Measurements from ENCODE around the gene RABGEF1.

DNA sequence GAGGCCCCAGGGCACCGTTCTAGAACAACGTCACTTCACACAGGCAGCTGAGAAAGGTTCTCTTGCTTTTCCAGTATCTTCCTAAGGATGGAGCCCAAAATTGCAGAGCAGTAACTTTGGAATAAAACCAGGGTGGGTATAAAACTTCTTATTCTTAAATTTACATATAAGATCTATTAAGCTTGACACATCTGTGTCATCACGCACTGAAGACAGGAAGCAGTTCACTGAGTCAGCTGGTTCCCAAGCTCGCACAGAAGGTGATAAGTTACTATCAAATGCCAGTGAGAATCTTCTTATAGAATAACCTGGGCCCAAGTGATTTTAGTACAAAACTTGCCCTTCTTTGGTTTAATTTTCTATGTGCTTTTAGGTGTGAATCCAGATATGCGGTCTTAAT lies 70.2 kb downstream of the RABGEF1 start:
- TF ChIP-seq EZH2 (IDR thresholded peaks at IDR 0.05; ENCODE audit: insufficient read depth, poor library complexity, severe bottlenecking) (no peak), EZH2phosphoT487 (IDR thresholded peaks at IDR 0.05; ENCODE audit: insufficient read depth, low read depth) (no peak)
